ENCODE results near the gene THSD4. TPM values are rescaled to one million over a fixed set of nuclear protein-coding genes. Genes with fewer than 3 reads are reported as not detected.

The THSD4 gene
- polyA plus RNA-seq, 2 of the 4 experiments (the other 2 are of a cell fraction) = 15.8 to 40.7 TPM

- no peak for DNase-seq (ENCODE audit: low read depth in 1 of 2, low spot score in 1 of 2)
- no peaks in the 10 kb centered on the region for H3K4me1 ChIP-seq
- H3K4me3 ChIP-seq = no peak overlapping the region
- FAIRE-seq = peak; percentile 7
- ATAC-seq = no peak; a peak in 1 of 6 replicates
- 86% methylated on average over 7 of the region's 7 CpGs for WGBS (ENCODE audit: missing lambda C conversion rate)
- ChIA-PET CTCF (interaction anchor here (1.2 to 3.4 kb wide), 2 partner anchors 28 to 34 kb away, joined by 3 to 11 read pairs; no protein-coding TSS in a partner anchor), POLR2A (no interaction called here)
- no peaks in the 10 kb centered on the region for H3K9me3 ChIP-seq
- no peak overlapping the region for H3K27ac ChIP-seq
- no peak overlapping the region for H3K4me2 ChIP-seq
- no peak for TF ChIP-seq GATA3 (IDR thresholded peaks at IDR 0.05; ENCODE audit: borderline replicate concordance)
- no peak for TF ChIP-seq ELK1 (IDR thresholded peaks at IDR 0.05; ENCODE audit: low read depth, low read length)
- no peak for TF ChIP-seq EHMT2 (IDR thresholded peaks at IDR 0.05; ENCODE audit: low read depth)
- TF ChIP-seq MAX (IDR thresholded peaks at IDR 0.05) = no peak
- no peak for TF ChIP-seq REST (IDR thresholded peaks at IDR 0.05)
- TF ChIP-seq HMGXB4 (CRISPR knock-in tag; IDR thresholded peaks at IDR 0.05; ENCODE audit: borderline replicate concordance) = no peak
- no peak for TF ChIP-seq SMC3 (IDR thresholded peaks at IDR 0.05)
- TF ChIP-seq EP300 (IDR thresholded peaks at IDR 0.05) = no peak
- TF ChIP-seq TP53 (CRISPR knock-in tag; IDR thresholded peaks at IDR 0.05) = no peak
- TF ChIP-seq NPAS2 (CRISPR knock-in tag; IDR thresholded peaks at IDR 0.05; ENCODE audit: borderline replicate concordance) = no peak
- no peak for TF ChIP-seq CEBPB (IDR thresholded peaks at IDR 0.05)
- no peak for TF ChIP-seq KDM5A (IDR thresholded peaks at IDR 0.05)
- TF ChIP-seq SREBF2 (IDR thresholded peaks at IDR 0.05) = no peak
- TF ChIP-seq RAD21 (conservative IDR thresholded peaks at IDR 0.05 in 1 of 2, IDR thresholded peaks at IDR 0.05 in 1 of 2) = no peak
- no peak for TF ChIP-seq BCL3 (IDR thresholded peaks at IDR 0.05)
- TF ChIP-seq POLR2A (IDR thresholded peaks at IDR 0.05; ENCODE audit: low read length) = no peak
- no peak for TF ChIP-seq RFX5 (IDR thresholded peaks at IDR 0.05)
These were observed 244.0 kb downstream of the THSD4 start for GRCh38 chr15:71359246-71359645.

- no peak for DNase-seq (ENCODE audit: low read depth in 1 of 2, low spot score in 1 of 2)
- no peak overlapping the region for H3K4me2 ChIP-seq
- no peak overlapping the region for H3K4me3 ChIP-seq
- no peak for TF ChIP-seq E2F6 (IDR thresholded peaks at IDR 0.05; ENCODE audit: borderline replicate concordance, low read depth)
- no peaks in the 10 kb centered on the region for H3K9me3 ChIP-seq
- no peak for FAIRE-seq
- CTCF ChIA-PET = interaction anchor here (1.5 to 3.4 kb wide), 2 partner anchors 25 to 78 kb away, joined by 4 to 11 read pairs; no protein-coding TSS in a partner anchor
- H3K27ac ChIP-seq = no peak overlapping the region
- POLR2A ChIA-PET = interaction anchor here (0.5 to 0.6 kb wide), 2 partner anchors 12 to 125 kb away, joined by 3 read pairs; no protein-coding TSS in a partner anchor
- ATAC-seq = no peak
- H3K4me1 ChIP-seq = no peaks in the 10 kb centered on the region
- WGBS (ENCODE audit: missing lambda C conversion rate) = 92% methylated on average over 8 of the region's 8 CpGs
These were observed 247.3 kb downstream of the THSD4 start for GRCh38 chr15:71362556-71362955.

Data from A549 (cell line).